Prostate gland (tissue), 2 donors: Measurements from ENCODE around the gene SLC41A2. TPM values are rescaled to one million over a fixed set of nuclear protein-coding genes. Genes with fewer than 3 reads are reported as not detected.

Source experiments
- DNase-seq: peaks from one replicate; pipeline ENCODE4 v3.0.0-alpha.2; 2019; ENCODE audit warnings: low spot score
- H3K27ac ChIP-seq, 2 donors: fragments of 200-600 bp; sonication (generic); 2 replicates each; pipeline ENCODE4 v1.5.1; 2017 to 2019
- H3K27me3 ChIP-seq: fragments of 200-600 bp; sonication (generic); replicated peaks from 2 replicates; pipeline ENCODE4 v1.5.1; 2019; ENCODE audit not compliant: insufficient read depth
- H3K36me3 ChIP-seq, 2 donors: fragments of 200-600 bp; sonication (generic); 1 replicate in 1 of 2; 2 replicates in 1 of 2; pipeline versions ENCODE4 v1.5.1 to v1.8.1; 2017 to 2019
- H3K4me1 ChIP-seq: fragments of 200-600 bp; sonication (generic); replicated peaks from 2 replicates; pipeline ENCODE4 v1.5.1; 2019
- H3K4me3 ChIP-seq, 2 donors: fragments of 200-600 bp; sonication (generic); 2 replicates each; pipeline ENCODE4 v1.5.1; 2017 to 2019
- H3K9me3 ChIP-seq: fragments of 200-600 bp; sonication (generic); 2 replicates; pipeline ENCODE4 v1.5.1; 2017
- CTCF ChIP-seq, 4 experiments: fragments of 200-600 bp in 2 of 4; fragments of 450-650 bp in 2 of 4; sonication (generic) in 2 of 4; IDR thresholded peaks; 1 replicate in 3 of 4; 2 replicates in 1 of 4; pipeline ENCODE4 v1.5.1; 2016 to 2019; ENCODE audit warnings: antibody characterized with exemption in 4 of 4, mild to moderate bottlenecking in 2 of 4, moderate library complexity in 2 of 4
- POLR2A ChIP-seq: fragments of 450-650 bp; IDR thresholded peaks from one replicate; pipeline ENCODE4 v1.6.1; 2016; ENCODE audit warnings: antibody characterized with exemption, mild to moderate bottlenecking
- POLR2AphosphoS5 ChIP-seq: sonication (generic); formaldehyde crosslinking; IDR thresholded peaks from one replicate; pipeline ENCODE4 v1.6.1; 2017; ENCODE audit warnings: antibody characterized with exemption
- WGBS: methylation state at CpG from one replicate; pipeline ENCODE4 v1.1.5; 2018; 5-methylcytosine and 5-hydroxymethylcytosine counted together
- intact Hi-C: fragments of 100-400 bp; cut with DNase I; formaldehyde crosslinking; loops from one replicate; pipeline ENCODE4 v1.14.2; 2022
- total RNA-seq, 2 donors: library from RNA; depleted of rRNA; stranded (reverse); fragments of >200 nt; gene quantifications; one replicate each; pipeline ENCODE4 v1.1.0, GENCODE V29; 2016

Gene SLC41A2
- total RNA-seq, 2 donors from 2014 or later, result 10.3 to 18.7 TPM

- no peak for DNase-seq
- Histone ChIP-seq H3K27ac (no peak overlapping the region), H3K27me3 (no peaks in the 10 kb centered on the region), H3K4me1 (no peaks in the 10 kb centered on the region), H3K4me3 (no peak overlapping the region), H3K9me3 (no peaks in the 10 kb centered on the region), H3K36me3 (no peaks in the 10 kb centered on the region)
- 96% methylated on average over 3 of the region's 3 CpGs for WGBS
- intact Hi-C loops, result no loop called here
- TF ChIP-seq POLR2AphosphoS5 (no peak), POLR2A (no peak), CTCF (IDR thresholded peaks at IDR 0.05) (no peak)
Observed at GRCh38 chr12:104997541-104997940, 39.5 kb upstream of the SLC41A2 start.

GRCh38 chr12:104994336-104994735 is 36.2 kb upstream of the SLC41A2 start:
- H3K36me3 ChIP-seq, result no peaks in the 10 kb centered on the region
- H3K27me3 ChIP-seq, result no peaks in the 10 kb centered on the region
- no peak overlapping the region for H3K4me3 ChIP-seq
- TF ChIP-seq POLR2A, result no peak
- TF ChIP-seq POLR2AphosphoS5, result no peak
- TF ChIP-seq CTCF (IDR thresholded peaks at IDR 0.05), result no peak
- 80% methylated on average over 3 of the region's 3 CpGs for WGBS
- intact Hi-C loops, result no loop called here
- no peak for DNase-seq
- H3K9me3 ChIP-seq, result no peaks in the 10 kb centered on the region
- H3K4me1 ChIP-seq, result no peaks in the 10 kb centered on the region
- H3K27ac ChIP-seq, result no peak overlapping the region

- intact Hi-C loops, result no loop called here
- Histone ChIP-seq H3K4me1 (no peaks in the 10 kb centered on the region), H3K4me3 (no peak overlapping the region), H3K9me3 (no peaks in the 10 kb centered on the region), H3K36me3 (no peaks in the 10 kb centered on the region), H3K27ac (no peak overlapping the region), H3K27me3 (no peaks in the 10 kb centered on the region)
- WGBS, result 64% methylated on average over 3 of the region's 3 CpGs
- TF ChIP-seq CTCF (IDR thresholded peaks at IDR 0.05), result no peak
- TF ChIP-seq POLR2AphosphoS5, result no peak
- TF ChIP-seq POLR2A, result no peak
- DNase-seq, result no peak
Observed at GRCh38 chr12:104991565-104992128, 33.6 kb upstream of the SLC41A2 start.

GRCh38 chr12:104990950-104991349 is 32.9 kb upstream of the SLC41A2 start:
- no peaks in the 10 kb centered on the region for H3K9me3 ChIP-seq
- no peaks in the 10 kb centered on the region for H3K36me3 ChIP-seq
- no peaks in the 10 kb centered on the region for H3K4me1 ChIP-seq
- intact Hi-C loops, result no loop called here
- DNase-seq, result no peak
- H3K4me3 ChIP-seq, result no peak overlapping the region
- no peak overlapping the region for H3K27ac ChIP-seq
- no peak for TF ChIP-seq POLR2AphosphoS5
- no peaks in the 10 kb centered on the region for H3K27me3 ChIP-seq
- WGBS, result 97% methylated on average over 4 of the region's 4 CpGs

- no peaks in the 10 kb centered on the region for H3K4me1 ChIP-seq
- peak; percentile 90 for DNase-seq
- H3K4me3 ChIP-seq, result peak within 1 kb of the TSS; percentile 83 to 88
- intact Hi-C loops, result no loop called here
- under 1% methylated on average over 48 of the region's 59 CpGs for WGBS
- H3K36me3 ChIP-seq, result no peaks in the 10 kb centered on the region
- H3K27ac ChIP-seq, result peak within 1 kb of the TSS; percentile 50
- H3K27me3 ChIP-seq, result no peaks in the 10 kb centered on the region
- no peaks in the 10 kb centered on the region for H3K9me3 ChIP-seq
- peak; percentile 65 for TF ChIP-seq POLR2A
- no peak for TF ChIP-seq CTCF (IDR thresholded peaks at IDR 0.05)
- peak; percentile 93 for TF ChIP-seq POLR2AphosphoS5
Observed at GRCh38 chr12:104986022-104986941, 28.2 kb upstream of the SLC41A2 start, which contains the start of gene NOPCHAP1. Gene NOPCHAP1 (plus strand): TSS chr12:104986316. CDS start chr12:104986353, 37 bp downstream.
